GM18868 (cell line): ENCODE measurements around the gene IRGQ.
"Not testable (repeated sequence)": the region's sequence is repeated elsewhere in the genome, so short reads cannot be mapped to it uniquely, and the experiment has no call there.

ENCODE experiments used
- ATAC-seq: cut with Tn5 transposase; IDR thresholded peaks from one replicate; pipeline ENCODE4 v1.9.1; 2021; ENCODE audit warnings: mild to moderate bottlenecking, moderate library complexity; ENCODE audit not compliant: unreplicated experiment

IRGQ gene

DNA sequence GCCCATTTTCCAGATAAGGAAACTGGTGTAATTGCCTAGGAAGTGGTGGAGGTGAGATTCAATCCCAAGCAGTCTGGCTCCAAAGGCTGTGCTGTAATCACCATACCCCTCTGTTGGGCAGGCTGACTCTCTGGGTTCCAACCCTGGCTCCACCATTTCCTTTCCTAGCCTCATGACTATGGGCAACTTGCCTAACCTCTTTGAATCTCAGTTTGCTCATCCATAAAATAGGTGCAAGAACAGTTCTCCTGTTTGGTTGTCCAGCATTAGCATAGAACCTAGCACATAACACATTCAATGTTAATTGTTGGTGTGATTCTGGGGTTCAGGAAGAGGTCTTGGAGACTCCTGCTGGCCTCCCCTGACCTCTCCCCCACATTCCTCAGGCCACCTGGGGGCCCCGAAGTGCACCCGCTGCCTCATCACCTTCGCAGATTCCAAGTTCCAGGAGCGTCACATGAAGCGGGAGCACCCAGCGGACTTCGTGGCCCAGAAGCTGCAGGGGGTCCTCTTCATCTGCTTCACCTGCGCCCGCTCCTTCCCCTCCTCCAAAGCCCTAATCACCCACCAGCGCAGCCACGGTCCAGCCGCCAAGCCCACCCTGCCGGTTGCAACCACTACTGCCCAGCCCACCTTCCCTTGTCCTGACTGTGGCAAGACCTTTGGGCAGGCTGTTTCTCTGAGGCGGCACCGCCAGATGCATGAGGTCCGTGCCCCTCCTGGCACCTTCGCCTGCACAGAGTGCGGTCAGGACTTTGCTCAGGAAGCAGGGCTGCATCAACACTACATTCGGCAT lies 2.7 kb upstream of the IRGQ start:
- no peak for ATAC-seq

GRCh38 chr19:43597876-43598275 lies 1.9 kb upstream of the IRGQ start:
- ATAC-seq = no peak

GRCh38 chr19:43596842-43597461 lies 1.0 kb upstream of the IRGQ start:
- ATAC-seq = no peak

DNA sequence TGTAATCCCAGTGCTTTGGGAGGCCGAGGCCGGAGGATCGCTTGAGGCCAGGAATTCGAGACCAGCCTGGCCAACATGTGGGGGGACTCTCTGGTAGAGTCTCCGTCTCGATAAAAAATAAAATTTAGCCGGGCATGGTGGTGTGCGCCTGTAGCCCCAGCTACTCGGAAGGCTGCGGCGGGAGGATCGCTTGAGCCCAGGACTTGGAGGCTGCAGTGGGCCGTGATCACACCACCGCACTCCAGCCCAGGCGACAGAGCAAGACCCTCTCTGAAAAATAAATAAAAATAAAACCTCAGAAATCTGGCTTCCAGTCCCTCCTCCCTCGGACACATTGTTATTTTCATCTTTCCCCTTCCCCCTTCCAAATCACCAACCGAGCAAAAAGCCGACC lies 332 bp downstream of the IRGQ start:
- ATAC-seq = peak; percentile 4

- peak; percentile 37 for ATAC-seq
Observed at GRCh38 chr19:43594710-43595604, 977 bp downstream of the IRGQ start.

- ATAC-seq = no peak
Observed at GRCh38 chr19:43594081-43594697, 1.7 kb downstream of the IRGQ start.

DNA sequence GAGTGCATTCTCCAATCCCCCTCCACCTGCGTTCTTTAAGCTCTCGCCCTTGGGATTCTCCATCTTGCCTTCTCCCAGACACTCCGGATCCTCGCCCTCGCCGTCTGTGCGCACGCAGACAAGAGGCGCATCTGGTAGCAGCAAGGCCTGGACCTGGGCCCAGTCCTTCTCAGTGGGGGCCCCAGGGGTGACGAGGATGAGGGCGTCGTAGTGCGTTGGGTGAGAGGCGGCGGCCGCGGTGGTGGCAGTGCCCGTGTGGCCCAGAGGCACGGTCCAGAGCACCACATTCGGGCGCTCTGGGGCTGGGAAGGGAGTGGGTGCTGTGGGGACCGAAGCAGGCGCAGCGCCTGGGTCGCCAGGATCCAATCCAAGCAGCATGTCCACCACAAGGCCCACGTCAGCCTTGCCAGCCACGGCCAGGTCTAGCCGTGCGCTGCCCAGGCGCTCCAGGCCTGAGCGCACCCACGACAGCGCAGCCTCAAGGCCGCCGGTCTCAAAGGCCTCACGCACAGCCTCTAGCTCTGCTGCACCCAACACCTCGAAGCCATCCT lies 3.1 kb downstream of the IRGQ start:
- ATAC-seq = no peak

DNA sequence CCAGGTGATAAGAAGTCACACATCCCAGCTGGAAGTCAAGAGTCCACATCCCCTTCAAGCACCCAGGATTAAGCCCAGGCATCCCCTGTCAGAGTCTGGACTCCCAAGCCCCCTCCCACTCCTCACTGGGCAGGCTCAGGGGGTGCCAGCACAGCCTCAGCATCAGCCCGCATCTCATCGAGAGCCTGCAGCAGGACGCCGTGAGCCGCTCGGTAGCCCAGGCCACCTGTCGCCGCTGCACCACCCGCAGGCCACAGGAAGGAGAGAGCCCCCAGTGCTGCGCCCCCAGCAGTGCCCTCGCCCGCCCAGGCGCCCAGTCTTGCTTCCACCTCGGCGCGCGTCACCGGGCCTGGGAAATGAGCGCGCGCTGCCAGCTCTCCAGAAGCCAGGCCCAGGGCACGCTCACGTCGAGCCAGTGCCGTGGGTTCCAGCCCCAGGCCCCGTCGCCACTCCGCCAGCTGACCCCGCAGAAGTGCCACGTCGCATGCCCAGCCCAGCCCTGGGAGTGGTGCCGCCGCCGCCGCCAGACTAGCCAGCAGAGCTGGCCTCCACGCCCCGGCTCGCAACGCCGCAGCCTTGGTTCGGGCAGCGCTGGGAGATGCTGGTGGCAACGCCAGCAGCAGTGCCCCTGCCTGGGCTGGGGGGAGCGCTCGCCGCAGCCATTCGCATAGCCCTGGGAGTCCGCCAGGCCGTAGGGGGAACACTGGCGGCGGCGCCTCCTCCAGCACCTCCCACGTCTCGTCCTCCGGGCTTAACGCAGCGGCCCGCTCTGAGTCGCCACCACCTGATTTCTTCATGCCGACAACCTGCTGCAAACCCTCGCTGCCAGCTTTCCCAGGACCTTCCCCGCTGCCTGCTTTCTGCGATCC lies 3.8 kb downstream of the IRGQ start:
- no peak for ATAC-seq

DNA sequence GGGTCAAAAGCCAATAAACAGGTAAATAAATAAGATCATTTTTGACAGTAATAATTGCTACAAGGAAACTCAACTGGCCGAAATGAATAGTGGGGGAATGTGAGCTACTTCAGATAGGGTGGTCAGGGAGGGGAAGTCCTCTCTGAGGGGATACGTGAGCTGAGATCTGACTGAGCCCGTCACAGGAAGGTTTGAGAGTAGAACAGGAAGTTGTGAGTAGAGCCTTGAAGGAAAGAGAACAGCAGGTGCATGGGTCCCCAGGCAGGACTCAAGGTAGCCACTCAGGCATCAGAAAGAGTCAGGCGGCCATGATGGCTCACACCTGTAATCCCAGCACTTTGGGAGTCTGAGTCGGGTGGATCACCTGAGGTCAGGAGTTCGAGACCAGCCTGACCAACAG lies 6.3 kb downstream of the IRGQ start:
- ATAC-seq = no peak

DNA sequence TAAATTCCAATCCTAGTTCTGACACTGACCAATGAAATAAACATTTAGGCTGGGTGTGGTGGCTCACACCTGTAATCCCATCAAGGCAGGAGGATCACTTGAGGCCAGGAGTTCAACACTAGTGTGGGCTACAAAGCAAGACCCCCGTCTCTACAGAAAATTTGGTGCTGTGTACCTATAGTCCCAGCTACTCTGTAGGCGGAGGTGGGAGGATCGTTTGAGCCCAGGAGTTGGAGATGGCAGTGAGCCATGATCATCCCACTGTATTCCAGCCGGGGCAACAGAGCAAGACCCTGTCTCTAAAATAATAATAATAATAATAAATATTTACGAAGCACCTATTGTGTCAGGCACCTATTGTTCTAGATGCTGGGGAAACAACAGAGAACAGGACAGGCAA lies 6.7 kb downstream of the IRGQ start:
- ATAC-seq = no peak

- ATAC-seq = not testable (repeated sequence)
Observed at GRCh38 chr19:43587029-43587428, 8.9 kb downstream of the IRGQ start.

DNA sequence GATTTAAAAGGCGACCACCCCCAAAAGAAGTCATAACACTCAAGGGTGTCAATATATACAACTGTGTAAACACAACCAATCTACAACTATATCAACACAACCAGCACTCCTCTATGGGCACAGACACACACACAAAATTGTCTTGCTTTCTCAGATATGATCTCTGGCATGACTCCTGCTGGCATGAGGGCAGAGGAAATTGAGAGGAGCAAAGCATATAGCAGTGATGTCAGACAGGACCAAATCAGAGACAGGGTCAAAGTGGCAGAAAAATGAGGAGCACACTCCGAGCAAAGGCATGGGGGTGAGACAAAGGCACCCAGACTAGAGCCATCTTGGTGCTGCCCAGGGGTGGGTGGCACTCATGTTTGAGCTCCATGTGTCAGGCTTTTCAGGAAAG lies 9.6 kb downstream of the IRGQ start:
- no peak for ATAC-seq

DNA sequence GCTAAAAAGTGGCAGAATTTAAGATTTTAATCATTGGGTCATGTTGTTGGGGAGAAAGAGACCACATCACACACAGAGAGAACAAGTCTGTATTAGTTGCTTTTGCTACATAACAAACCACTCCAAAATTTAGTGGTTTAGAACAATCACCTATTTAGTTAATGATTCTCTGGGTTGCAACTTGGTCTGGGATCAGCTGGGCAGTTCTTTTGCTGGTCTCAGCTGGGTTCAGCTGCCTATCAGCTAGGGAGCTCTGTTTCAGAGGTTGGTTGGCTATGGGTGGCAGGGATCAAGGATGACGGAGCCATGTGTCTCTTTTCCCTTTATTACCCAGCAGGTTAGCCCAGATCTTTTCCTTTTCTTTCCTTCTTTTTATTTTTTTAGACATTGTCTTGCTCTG lies 11.4 kb downstream of the IRGQ start:
- no peak for ATAC-seq

GRCh38 chr19:43582495-43582894 lies 13.4 kb downstream of the IRGQ start:
- ATAC-seq = no peak

GRCh38 chr19:43581467-43581866 lies 14.5 kb downstream of the IRGQ start:
- no peak for ATAC-seq

- ATAC-seq = no peak
Observed at GRCh38 chr19:43578787-43579186, 17.1 kb downstream of the IRGQ start.

- ATAC-seq = no peak
Observed at GRCh38 chr19:43575955-43576878, 19.7 kb downstream of the IRGQ start.

GRCh38 chr19:43575156-43575950 lies 20.6 kb downstream of the IRGQ start, which contains the start of the genes PINLYP and XRCC1:
Gene PINLYP, plus strand, starts transcription at chr19:43575801. Its CDS starts 1,391 bp downstream, at chr19:43577192.
Gene XRCC1, minus strand, starts transcription at chr19:43575527. Its CDS starts 69 bp downstream, at chr19:43575458.
- ATAC-seq = peak; percentile 95
